Sigmoid colon (tissue), 7 donors: ENCODE data around the gene ADH1C. TPM values are rescaled to one million over a fixed set of nuclear protein-coding genes. Genes with fewer than 3 reads are reported as not detected.
A peak's percentile ranks its signal among the peaks of the same experiment; 100 is the strongest.

Experiments used
- DNase-seq: peaks from one replicate; pipeline ENCODE4 v3.0.0-alpha.2; 2019
- H3K27ac ChIP-seq, 4 donors: fragments of 200-600 bp; sonication (generic); one replicate each; pipeline ENCODE4 v1.5.1; 2016 to 2019; ENCODE audit warnings: mild to moderate bottlenecking in 1 of 4
- H3K27me3 ChIP-seq, 3 donors: fragments of 200-600 bp; sonication (generic); one replicate each; pipeline ENCODE4 v1.5.1; 2019; ENCODE audit warnings: mild to moderate bottlenecking in 1 of 3
- H3K36me3 ChIP-seq, 4 donors: fragments of 200-600 bp; sonication (generic); one replicate each; pipeline ENCODE4 v1.5.1; 2016 to 2019
- H3K4me1 ChIP-seq, 4 donors: fragments of 200-600 bp; sonication (generic); one replicate each; pipeline ENCODE4 v1.5.1; 2017 to 2019
- H3K4me3 ChIP-seq, 4 donors: fragments of 200-600 bp; sonication (generic); one replicate each; pipeline ENCODE4 v1.5.1; 2017 to 2019; ENCODE audit warnings: mild to moderate bottlenecking in 2 of 4, moderate library complexity in 1 of 4
- H3K9me3 ChIP-seq, 4 donors: fragments of 200-600 bp in 3 of 4; sonication (generic) in 3 of 4; one replicate each; pipeline versions ENCODE4 v1.5.1 to v1.6.1; 2013 to 2019
- EP300 ChIP-seq, 4 donors: sonication (generic); formaldehyde crosslinking; IDR thresholded peaks; one replicate each; pipeline ENCODE4 v1.6.1; 2017; ENCODE audit warnings: antibody characterized with exemption in 4 of 4
- POLR2A ChIP-seq, 2 donors: fragments of 450-650 bp; IDR thresholded peaks; one replicate each; pipeline ENCODE4 v1.6.1; 2016; ENCODE audit warnings: antibody characterized with exemption in 2 of 2, mild to moderate bottlenecking in 2 of 2, moderate library complexity in 2 of 2
- POLR2AphosphoS5 ChIP-seq, 4 donors: sonication (generic); formaldehyde crosslinking; IDR thresholded peaks; one replicate each; pipeline ENCODE4 v1.6.1; 2017; ENCODE audit warnings: antibody characterized with exemption in 4 of 4
- WGBS, 2 donors: extraction: QIAGEN DNeasy Blood & Tissue Kit; methylation state at CpG; one replicate each; pipeline ENCODE4 v1.1.7; 2013; 5-methylcytosine and 5-hydroxymethylcytosine counted together
- intact Hi-C: fragments of 100-400 bp; cut with DNase I; formaldehyde crosslinking; loops from one replicate; pipeline ENCODE4 v1.15.1; 2023
- polyA plus RNA-seq, 3 donors: library from polyadenylated mRNA; stranded (reverse); fragments of 200-250 nt; gene quantifications; one replicate each; pipeline ENCODE4 v1.2.3, GENCODE V29; 2013
- total RNA-seq, 4 donors: library from RNA; depleted of rRNA; stranded (reverse); fragments of >200 nt; gene quantifications; one replicate each; pipeline ENCODE4 v1.1.0, GENCODE V29; 2016
- TF ChIP-seq, protein P1 (sequence below), 4 experiments: fragments of 450-650 bp in 3 of 4; fragments of 200-600 bp in 1 of 4; IDR thresholded peaks; one replicate each; pipeline ENCODE4 v1.5.1; 2016 to 2019; ENCODE audit warnings: antibody characterized with exemption in 4 of 4, mild to moderate bottlenecking in 3 of 4, moderate library complexity in 2 of 4
- donor health status: healthy with polysubstance abuse.
- donor health status: Bipolar disorder and iron deficiency.
- donor health status: healthy.

Gene ADH1C
- total and polyA plus RNA-seq, 7 donors, result 2.6 to 311 (median 25.3) TPM

DNA sequence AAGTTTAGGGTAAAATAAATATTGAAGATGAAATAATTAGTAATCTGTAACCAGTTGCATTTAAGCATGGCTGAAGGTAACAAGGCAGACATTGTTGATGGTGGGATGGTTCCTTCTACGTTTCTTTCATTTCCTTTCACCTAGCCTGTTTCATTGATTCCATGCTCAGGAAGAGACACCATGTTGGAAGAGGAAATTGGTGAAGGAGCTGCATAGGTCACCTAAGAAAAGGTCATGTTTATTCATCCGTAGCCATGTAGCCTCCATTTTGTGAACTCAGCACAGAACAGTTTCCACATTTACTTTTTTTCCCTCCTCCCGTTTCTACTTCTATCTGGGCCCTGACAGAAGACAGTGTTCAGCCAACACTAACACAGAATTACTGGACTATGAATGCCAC, 35.2 kb downstream of the ADH1C start:
- WGBS, 2 donors, result 75 to 92% methylated on average over 3 of the region's 3 CpGs
- DNase-seq, result no peak
- no peaks in the 10 kb centered on the region for H3K9me3 ChIP-seq
- peak overlapping the region; percentile 7 to 35 (median 22) for H3K4me3 ChIP-seq
- H3K36me3 ChIP-seq, result no peaks in the 10 kb centered on the region
- TF ChIP-seq POLR2A (IDR thresholded peaks at IDR 0.05) (no peak), POLR2AphosphoS5 (IDR thresholded peaks at IDR 0.05) (no peak), EP300 (IDR thresholded peaks at IDR 0.05) (no peak)
- TF ChIP-seq, protein P1, sequence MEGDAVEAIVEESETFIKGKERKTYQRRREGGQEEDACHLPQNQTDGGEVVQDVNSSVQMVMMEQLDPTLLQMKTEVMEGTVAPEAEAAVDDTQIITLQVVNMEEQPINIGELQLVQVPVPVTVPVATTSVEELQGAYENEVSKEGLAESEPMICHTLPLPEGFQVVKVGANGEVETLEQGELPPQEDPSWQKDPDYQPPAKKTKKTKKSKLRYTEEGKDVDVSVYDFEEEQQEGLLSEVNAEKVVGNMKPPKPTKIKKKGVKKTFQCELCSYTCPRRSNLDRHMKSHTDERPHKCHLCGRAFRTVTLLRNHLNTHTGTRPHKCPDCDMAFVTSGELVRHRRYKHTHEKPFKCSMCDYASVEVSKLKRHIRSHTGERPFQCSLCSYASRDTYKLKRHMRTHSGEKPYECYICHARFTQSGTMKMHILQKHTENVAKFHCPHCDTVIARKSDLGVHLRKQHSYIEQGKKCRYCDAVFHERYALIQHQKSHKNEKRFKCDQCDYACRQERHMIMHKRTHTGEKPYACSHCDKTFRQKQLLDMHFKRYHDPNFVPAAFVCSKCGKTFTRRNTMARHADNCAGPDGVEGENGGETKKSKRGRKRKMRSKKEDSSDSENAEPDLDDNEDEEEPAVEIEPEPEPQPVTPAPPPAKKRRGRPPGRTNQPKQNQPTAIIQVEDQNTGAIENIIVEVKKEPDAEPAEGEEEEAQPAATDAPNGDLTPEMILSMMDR (IDR thresholded peaks at IDR 0.05), result no peak
- no peaks in the 10 kb centered on the region for H3K4me1 ChIP-seq
- intact Hi-C loops, result no loop called here
- H3K27ac ChIP-seq, result peak overlapping the region in 3 of 4 donors; percentile 15 to 48 (median 40)
- no peaks in the 10 kb centered on the region for H3K27me3 ChIP-seq

DNA sequence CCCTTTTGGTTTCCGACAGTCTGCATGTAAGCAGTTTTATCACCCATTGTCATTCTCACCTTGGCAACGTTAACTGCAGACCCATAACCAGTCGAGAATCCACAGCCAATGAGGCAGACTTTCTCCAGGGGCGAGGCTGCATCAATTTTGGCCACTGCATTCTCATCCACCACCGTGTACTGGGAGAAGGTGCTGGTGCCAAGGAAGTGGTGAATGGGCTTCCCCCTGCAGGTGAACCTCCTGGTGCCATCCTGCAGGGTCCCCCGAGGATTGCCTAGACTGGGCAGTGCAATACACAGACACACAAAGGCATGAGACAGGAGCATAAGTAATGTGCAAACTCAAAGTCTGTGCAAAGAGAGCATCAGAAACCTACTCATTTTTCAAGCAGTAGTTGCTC, 36.7 kb downstream of the ADH1C start:
- H3K4me3 ChIP-seq, result peak overlapping the region in 1 of 4 donors; percentile 7
- TF ChIP-seq POLR2AphosphoS5 (IDR thresholded peaks at IDR 0.05), result no peak
- TF ChIP-seq EP300 (IDR thresholded peaks at IDR 0.05), result no peak
- TF ChIP-seq, protein P1 (IDR thresholded peaks at IDR 0.05), result no peak
- no peak for TF ChIP-seq POLR2A (IDR thresholded peaks at IDR 0.05)

DNA sequence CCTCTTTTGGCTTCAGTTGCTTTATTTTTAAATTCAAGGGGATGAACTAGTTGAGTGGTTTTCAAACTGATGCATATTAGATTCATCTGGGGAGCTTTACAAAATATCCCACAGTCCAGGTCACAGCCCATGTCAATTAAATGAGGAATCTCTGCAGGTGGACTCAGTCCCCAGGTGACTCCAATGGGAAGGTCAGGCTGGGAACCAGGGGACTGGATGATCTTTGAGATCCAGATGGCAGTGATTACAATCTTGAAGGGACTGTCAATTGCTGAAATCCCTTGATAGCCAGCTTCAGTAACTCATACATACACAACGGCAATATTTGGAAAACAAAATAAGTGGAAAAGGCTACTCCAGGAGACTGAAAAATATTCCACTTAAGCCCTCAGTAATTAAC, 38.3 kb downstream of the ADH1C start:
- TF ChIP-seq EP300 (IDR thresholded peaks at IDR 0.05) (no peak), POLR2AphosphoS5 (IDR thresholded peaks at IDR 0.05) (no peak), POLR2A (IDR thresholded peaks at IDR 0.05) (no peak)
- TF ChIP-seq, protein P1 (IDR thresholded peaks at IDR 0.05), result no peak
- H3K4me3 ChIP-seq, result no peak overlapping the region
- H3K9me3 ChIP-seq, result no peaks in the 10 kb centered on the region
- no peak overlapping the region for H3K27ac ChIP-seq
- intact Hi-C loops, result no loop called here
- H3K36me3 ChIP-seq, result no peaks in the 10 kb centered on the region
- H3K27me3 ChIP-seq, result no peaks in the 10 kb centered on the region
- WGBS, 2 donors, result 75 to 90% methylated on average over 1 of the region's 1 CpG
- DNase-seq, result no peak
- H3K4me1 ChIP-seq, result no peaks in the 10 kb centered on the region

More for the DNA sequence above, 36.7 kb downstream of the ADH1C start:
- no peaks in the 10 kb centered on the region for H3K4me1 ChIP-seq
- no peak for DNase-seq
- no peaks in the 10 kb centered on the region for H3K9me3 ChIP-seq
- no peaks in the 10 kb centered on the region for H3K36me3 ChIP-seq
- intact Hi-C loops, result no loop called here
- WGBS, 2 donors, result 64 to 80% methylated on average over 6 of the region's 6 CpGs
- H3K27ac ChIP-seq, result peak overlapping the region in 1 of 4 donors; percentile 10
- no peaks in the 10 kb centered on the region for H3K27me3 ChIP-seq

DNA sequence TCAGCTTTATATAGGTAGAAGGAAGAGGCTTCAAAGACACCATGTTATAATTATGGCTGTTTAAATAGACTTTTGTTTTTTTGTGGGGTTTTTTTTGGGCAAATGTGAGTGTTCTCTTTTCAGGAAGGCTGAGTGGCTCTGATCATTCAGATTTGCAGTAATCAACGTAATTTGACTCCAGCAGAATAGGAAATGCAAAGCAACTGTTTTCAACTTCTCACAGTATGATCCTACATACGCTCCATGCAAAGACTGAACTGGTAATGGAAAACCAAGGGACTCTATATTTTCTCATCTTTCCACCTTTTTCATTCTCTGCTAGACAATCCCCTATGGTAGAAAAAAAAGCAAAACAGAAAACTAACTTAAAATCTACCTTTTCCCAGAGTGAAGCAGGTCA, 42.2 kb downstream of the ADH1C start:
- H3K27me3 ChIP-seq, result no peaks in the 10 kb centered on the region
- intact Hi-C loops, result no loop called here
- H3K27ac ChIP-seq, result no peak overlapping the region
- H3K4me1 ChIP-seq, result no peaks in the 10 kb centered on the region
- WGBS, 2 donors, result 73 to 89% methylated on average over 2 of the region's 2 CpGs
- TF ChIP-seq EP300 (IDR thresholded peaks at IDR 0.05) (no peak), POLR2AphosphoS5 (IDR thresholded peaks at IDR 0.05) (no peak), POLR2A (IDR thresholded peaks at IDR 0.05) (no peak)
- TF ChIP-seq, protein P1 (IDR thresholded peaks at IDR 0.05), result no peak
- DNase-seq, result no peak
- no peak overlapping the region for H3K4me3 ChIP-seq
- no peaks in the 10 kb centered on the region for H3K9me3 ChIP-seq
- H3K36me3 ChIP-seq, result no peaks in the 10 kb centered on the region
